ENCODE results near the gene HIKESHI. TPM values are rescaled to one million over a fixed set of nuclear protein-coding genes. Genes with fewer than 3 reads are reported as not detected.

The HIKESHI gene
- 10 to 100 TPM; 48.5 to 66.3 TPM for total RNA-seq

GRCh38 chr11:86302092-86302793 is at the start of gene HIKESHI:
HIKESHI (plus strand) TSS chr11:86302240; CDS start chr11:86302449, 209 bp downstream.

DNA sequence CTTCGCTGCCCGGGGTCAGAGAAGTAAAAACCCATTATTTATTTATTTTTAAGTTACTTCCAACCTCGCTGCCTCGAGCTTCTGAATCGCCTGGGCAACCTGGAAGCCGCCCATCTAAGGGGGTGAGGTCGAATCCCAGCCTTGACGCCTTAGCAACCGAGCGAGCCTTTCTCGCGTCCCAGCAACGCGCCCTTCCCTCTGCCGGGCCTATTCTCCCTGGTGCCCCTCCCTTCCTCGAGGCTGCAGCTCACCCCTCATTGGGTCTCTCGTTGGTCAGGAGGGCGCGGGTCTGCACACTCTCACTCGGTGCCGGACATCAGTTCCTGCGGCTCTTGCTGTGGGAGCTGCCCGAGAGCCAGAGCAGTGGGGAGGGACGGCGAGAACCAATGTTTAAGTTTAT is 72.5 kb downstream of the HIKESHI start, which contains the start of gene CCDC81:
CCDC81 (plus strand) TSS at position 302 of the 400 bp plus-strand sequence. CDS start 277 bp downstream, outside the sequence.

Small RNA genes lying within 50 kb of the gene (small RNA-seq; reads per million reads assigned to genes)
- 0 reads per million in 2 donors for gene RN7SL225P

Other genes starting within 250 kb of the HIKESHI start
- 100 to 1,000 TPM; 207 to 294 TPM for gene PICALM, start 233.2 kb upstream of the HIKESHI start, total RNA-seq
- gene EED, start 57.5 kb upstream of the HIKESHI start, total RNA-seq, result 10 to 100 TPM; 15.1 to 30.0 TPM
- under 1 TPM; 0.33 to 0.34 TPM for gene CCDC81, start 72.6 kb downstream of the HIKESHI start, total RNA-seq

Measured in melanocyte of skin (primary cell).